Psoas muscle (tissue), 8 donors: ENCODE results near the gene RYR1. TPM values are rescaled to one million over a fixed set of nuclear protein-coding genes. Genes with fewer than 3 reads are reported as not detected.

Experiments used
- ATAC-seq, 4 donors: fragments of 200-7000 bp; cut with Tn5 transposase; one replicate each; pipeline ENCODE4 v1.9.1; 2020; ENCODE audit warnings: moderate library complexity in 3 of 4, mild to moderate bottlenecking in 2 of 4
- DNase-seq, 2 donors: peaks; one replicate each; pipeline ENCODE4 v3.0.0-alpha.2; 2020
- H3K27ac ChIP-seq: fragments of 200-600 bp; one replicate; pipeline ENCODE4 v1.8.0; 2022
- H3K27me3 ChIP-seq, 3 donors: fragments of 200-600 bp in 1 of 3; one replicate each; pipeline versions ENCODE4 v1.6.1 to v1.8.0; 2013 to 2022; ENCODE audit warnings: low read length in 2 of 3, mild to moderate bottlenecking in 2 of 3, moderate library complexity in 1 of 3; ENCODE audit not compliant: insufficient read depth in 3 of 3
- H3K36me3 ChIP-seq, 2 donors: fragments of 200-600 bp in 1 of 2; one replicate each; pipeline versions ENCODE4 v1.6.1 to v1.8.0; 2013 to 2022; ENCODE audit warnings: low read depth in 1 of 2, mild to moderate bottlenecking in 1 of 2, moderate library complexity in 1 of 2; ENCODE audit not compliant: insufficient read depth in 1 of 2
- H3K4me1 ChIP-seq: fragments of 200-600 bp; one replicate; pipeline ENCODE4 v1.8.0; 2022
- H3K4me3 ChIP-seq: fragments of 200-600 bp; one replicate; pipeline ENCODE4 v1.8.0; 2022; ENCODE audit warnings: mild to moderate bottlenecking
- H3K9me3 ChIP-seq: fragments of 200-600 bp; one replicate; pipeline ENCODE4 v1.8.0; 2022
- CTCF ChIP-seq: fragments of 200-600 bp; IDR thresholded peaks from one replicate; pipeline ENCODE4 v1.8.0; 2022; ENCODE audit warnings: antibody characterized with exemption
- WGBS, 3 donors: extraction: QIAGEN DNeasy Blood & Tissue Kit; methylation state at CpG; one replicate each; pipeline versions ENCODE4 v1.1.6 to v1.1.7; 2013; 5-methylcytosine and 5-hydroxymethylcytosine counted together
- intact Hi-C, 2 donors: fragments of 100-400 bp; cut with DNase I; formaldehyde crosslinking; loops; one replicate each; pipeline versions ENCODE4 v1.11.0 to v1.14.2; 2022
- polyA plus RNA-seq, 3 donors: library from polyadenylated mRNA; stranded (reverse); fragments of 200-250 nt; gene quantifications; one replicate each; pipeline ENCODE4 v1.2.3, GENCODE V29; 2013
- total RNA-seq, 4 donors: library from RNA; stranded (reverse); fragmentation: NEBNext Ultra II Directional in 2 of 4; extraction: Animal tissue kit (Norgen Biotek cat#: 25700) in 2 of 4; gene quantifications; one replicate each; pipeline versions ENCODE4 v1.2.1 to v1.2.4, GENCODE V29; 2021 to 2023
- donor health status: healthy with polysubstance abuse.
- donor health status: DM: no; HTN: no; CAD: no; lungs with moderate emphysema.
- donor health status: Bipolar disorder and iron deficiency.
- donor health status: healthy.
- donor health status: DM: yes; HTN: yes; CAD: no.
- donor health status: DM: no; HTN: no; CAD: no.
- donor health status: DM: no; HTN: no; CAD: no.
- donor health status: DM: yes; HTN: yes; CAD: no.

The RYR1 gene
- total and polyA plus RNA-seq, 7 donors: 56.0 to 1,211 (median 572) TPM

GRCh38 chr19:38547421-38547820 lies 113.9 kb downstream of the RYR1 start:
- Histone ChIP-seq H3K4me1 (peaks cover 5% of the 10 kb centered on the region), H3K27ac (no peak overlapping the region), H3K27me3 (no peaks in the 10 kb centered on the region), H3K9me3 (no peaks in the 10 kb centered on the region), H3K4me3 (no peak overlapping the region), H3K36me3 (peaks cover 0 to 98% of the 10 kb centered on the region in 2 donors)
- TF ChIP-seq CTCF: no peak
- no peak for ATAC-seq
- no peak for DNase-seq
- intact Hi-C loops: no loop called here
- WGBS, 3 donors: 94 to 100% (median 95%) methylated on average over 5 of the region's 5 CpGs

- Histone ChIP-seq H3K27me3 (no peaks in the 10 kb centered on the region), H3K27ac (no peak overlapping the region), H3K4me3 (no peak overlapping the region), H3K4me1 (peaks cover 5% of the 10 kb centered on the region), H3K9me3 (no peaks in the 10 kb centered on the region), H3K36me3 (peaks cover 0 to 98% of the 10 kb centered on the region in 2 donors)
- no peak for TF ChIP-seq CTCF
- ATAC-seq (no peak), DNase-seq (peak in 1 of 2 donors; percentile 11)
- intact Hi-C loops: no loop called here
- WGBS, 3 donors: 89 to 94% (median 90%) methylated on average over 5 of the region's 5 CpGs
Measured at GRCh38 chr19:38549061-38549460, 115.6 kb downstream of the RYR1 start.

GRCh38 chr19:38549942-38550341 lies 116.5 kb downstream of the RYR1 start:
- Histone ChIP-seq H3K27me3 (no peaks in the 10 kb centered on the region), H3K36me3 (peaks cover 0 to 98% of the 10 kb centered on the region in 2 donors), H3K4me3 (no peak overlapping the region), H3K4me1 (no peaks in the 10 kb centered on the region), H3K27ac (no peak overlapping the region), H3K9me3 (no peaks in the 10 kb centered on the region)
- WGBS, 3 donors: 52 to 70% (median 57%) methylated on average over 4 of the region's 4 CpGs
- ATAC-seq (no peak), DNase-seq (no peak)
- intact Hi-C loops: no loop called here
- no peak for TF ChIP-seq CTCF

- peak; percentile 20 to 37 (median 30) for ATAC-seq
Measured at GRCh38 chr19:38550376-38550775, 116.9 kb downstream of the RYR1 start.

More at GRCh38 chr19:38550376-38550775, 116.9 kb downstream of the RYR1 start:
- Histone ChIP-seq H3K4me3 (no peak overlapping the region), H3K36me3 (peaks cover 0 to 98% of the 10 kb centered on the region in 2 donors), H3K27ac (no peak overlapping the region), H3K27me3 (no peaks in the 10 kb centered on the region), H3K9me3 (no peaks in the 10 kb centered on the region), H3K4me1 (no peaks in the 10 kb centered on the region)
- intact Hi-C loops: no loop called here
- no peak for TF ChIP-seq CTCF
- peak in 1 of 2 donors; percentile 29 for DNase-seq
- 73 to 82% (median 78%) methylated on average over 3 of the region's 3 CpGs for WGBS, 3 donors
